Embryonic facial prominence (tissue), 1 donor: ENCODE data around the gene PLEKHN1.

Source experiments
- DNase-seq: peaks from one replicate; pipeline ENCODE4 v3.0.0-alpha.2; 2016; ENCODE audit errors: extremely low spot score

PLEKHN1 gene

GRCh38 chr1:966135-966703, at the start of gene PLEKHN1:
Gene PLEKHN1, plus strand, starts transcription at chr1:966482. Its CDS starts 50 bp downstream, at chr1:966532.
- no peak for DNase-seq

GRCh38 chr1:917076-917459, 49.2 kb upstream of the PLEKHN1 start:
- DNase-seq: no peak

GRCh38 chr1:917466-918091, 48.7 kb upstream of the PLEKHN1 start:
- no peak for DNase-seq

GRCh38 chr1:918353-918752, 47.9 kb upstream of the PLEKHN1 start:
- DNase-seq: no peak

GRCh38 chr1:918843-919242, 47.4 kb upstream of the PLEKHN1 start:
- DNase-seq: no peak

- DNase-seq: no peak
Measured at GRCh38 chr1:919271-919872, 46.9 kb upstream of the PLEKHN1 start.

GRCh38 chr1:920010-920409, 46.3 kb upstream of the PLEKHN1 start:
- DNase-seq: no peak

- no peak for DNase-seq
Measured at GRCh38 chr1:920521-920920, 45.8 kb upstream of the PLEKHN1 start.

GRCh38 chr1:921011-921837, 45.1 kb upstream of the PLEKHN1 start:
- no peak for DNase-seq

GRCh38 chr1:923131-923990, 42.9 kb upstream of the PLEKHN1 start, which contains the start of gene SAMD11:
Gene SAMD11, plus strand, starts transcription at chr1:923923. Its CDS starts 509 bp downstream, at chr1:924432.
- no peak for DNase-seq

- no peak for DNase-seq
Measured at GRCh38 chr1:923991-924655, 42.2 kb upstream of the PLEKHN1 start.

GRCh38 chr1:924656-925560, 41.4 kb upstream of the PLEKHN1 start:
- DNase-seq: no peak

GRCh38 chr1:925561-926421, 40.5 kb upstream of the PLEKHN1 start:
- DNase-seq: no peak

- no peak for DNase-seq
Measured at GRCh38 chr1:927234-927633, 39.0 kb upstream of the PLEKHN1 start.

- DNase-seq: no peak
Measured at GRCh38 chr1:927748-928147, 38.5 kb upstream of the PLEKHN1 start.

- no peak for DNase-seq
Measured at GRCh38 chr1:928825-929661, 37.2 kb upstream of the PLEKHN1 start.

- DNase-seq: no peak
Measured at GRCh38 chr1:929712-930632, 36.3 kb upstream of the PLEKHN1 start.
